Measurements from ENCODE around the gene SLC38A4. TPM values are rescaled to one million over a fixed set of nuclear protein-coding genes. Genes with fewer than 3 reads are reported as not detected.

Gene SLC38A4
- total and polyA plus RNA-seq, 10 donors: 0.07 to 0.91 (median 0.37) TPM; not detected in 2

GRCh38 chr12:46824709-46825108 is 1.1 kb downstream of the SLC38A4 start:
- Histone ChIP-seq H3K27ac (no peak overlapping the region), H3K9me3 (peaks cover 0 to 6% (median 0%) of the 10 kb centered on the region in 8 donors), H3K27me3 (replicated peaks in 1 of 7) (peaks cover 0 to 61% (median 10%) of the 10 kb centered on the region in 7 donors), H3K4me3 (no peak overlapping the region), H3K4me1 (no peaks in the 10 kb centered on the region), H3K36me3 (no peaks in the 10 kb centered on the region)
- TF ChIP-seq, protein P1, sequence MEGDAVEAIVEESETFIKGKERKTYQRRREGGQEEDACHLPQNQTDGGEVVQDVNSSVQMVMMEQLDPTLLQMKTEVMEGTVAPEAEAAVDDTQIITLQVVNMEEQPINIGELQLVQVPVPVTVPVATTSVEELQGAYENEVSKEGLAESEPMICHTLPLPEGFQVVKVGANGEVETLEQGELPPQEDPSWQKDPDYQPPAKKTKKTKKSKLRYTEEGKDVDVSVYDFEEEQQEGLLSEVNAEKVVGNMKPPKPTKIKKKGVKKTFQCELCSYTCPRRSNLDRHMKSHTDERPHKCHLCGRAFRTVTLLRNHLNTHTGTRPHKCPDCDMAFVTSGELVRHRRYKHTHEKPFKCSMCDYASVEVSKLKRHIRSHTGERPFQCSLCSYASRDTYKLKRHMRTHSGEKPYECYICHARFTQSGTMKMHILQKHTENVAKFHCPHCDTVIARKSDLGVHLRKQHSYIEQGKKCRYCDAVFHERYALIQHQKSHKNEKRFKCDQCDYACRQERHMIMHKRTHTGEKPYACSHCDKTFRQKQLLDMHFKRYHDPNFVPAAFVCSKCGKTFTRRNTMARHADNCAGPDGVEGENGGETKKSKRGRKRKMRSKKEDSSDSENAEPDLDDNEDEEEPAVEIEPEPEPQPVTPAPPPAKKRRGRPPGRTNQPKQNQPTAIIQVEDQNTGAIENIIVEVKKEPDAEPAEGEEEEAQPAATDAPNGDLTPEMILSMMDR (IDR thresholded peaks at IDR 0.05 in 8 of 11, conservative IDR thresholded peaks at IDR 0.05 in 3 of 11): no peak
- no peak for TF ChIP-seq POLR2AphosphoS5 (IDR thresholded peaks at IDR 0.05)
- no peak for TF ChIP-seq POLR2A (IDR thresholded peaks at IDR 0.05)
- no peak for DNase-seq
- 90 to 96% (median 92%) methylated on average over 2 of the region's 2 CpGs for whole genome bisulfite sequencing, 5 donors
- intact Hi-C loops (cut with DNase I; ENCODE audit: low total_unique reads): no loop called here

DNA sequence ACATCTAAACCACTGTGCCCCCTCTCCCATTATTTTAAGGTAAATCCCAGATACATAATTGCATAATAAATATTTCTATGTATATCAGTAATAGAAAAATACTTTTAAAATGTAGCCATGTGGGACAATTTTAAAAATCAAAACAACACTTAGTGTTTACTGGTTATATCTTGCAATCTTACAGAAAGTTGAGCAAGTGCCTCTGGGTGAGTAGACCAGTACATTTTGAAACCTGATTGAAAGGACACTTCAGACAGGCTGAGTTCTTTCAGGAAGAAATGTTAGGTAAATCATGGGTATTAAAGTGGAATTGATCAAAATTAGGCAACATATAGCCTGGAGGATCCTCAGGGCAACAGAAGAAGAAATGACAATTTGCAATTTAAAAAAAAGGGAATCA is 7.2 kb downstream of the SLC38A4 start:
- no peak overlapping the region for H3K27ac ChIP-seq
- intact Hi-C loops (cut with DNase I; ENCODE audit: low total_unique reads): no loop called here
- H3K4me3 ChIP-seq: no peak overlapping the region
- no peaks in the 10 kb centered on the region for H3K36me3 ChIP-seq
- peaks cover 0 to 11% (median 0%) of the 10 kb centered on the region in 7 donors for H3K27me3 ChIP-seq (replicated peaks in 1 of 7)
- DNase-seq: no peak
- TF ChIP-seq, protein P1 (IDR thresholded peaks at IDR 0.05 in 8 of 11, conservative IDR thresholded peaks at IDR 0.05 in 3 of 11): no peak
- TF ChIP-seq POLR2AphosphoS5 (IDR thresholded peaks at IDR 0.05) (no peak), POLR2A (IDR thresholded peaks at IDR 0.05) (no peak)
- H3K9me3 ChIP-seq: peaks cover 0 to 6% (median 0%) of the 10 kb centered on the region in 8 donors
- no peaks in the 10 kb centered on the region for H3K4me1 ChIP-seq

DNA sequence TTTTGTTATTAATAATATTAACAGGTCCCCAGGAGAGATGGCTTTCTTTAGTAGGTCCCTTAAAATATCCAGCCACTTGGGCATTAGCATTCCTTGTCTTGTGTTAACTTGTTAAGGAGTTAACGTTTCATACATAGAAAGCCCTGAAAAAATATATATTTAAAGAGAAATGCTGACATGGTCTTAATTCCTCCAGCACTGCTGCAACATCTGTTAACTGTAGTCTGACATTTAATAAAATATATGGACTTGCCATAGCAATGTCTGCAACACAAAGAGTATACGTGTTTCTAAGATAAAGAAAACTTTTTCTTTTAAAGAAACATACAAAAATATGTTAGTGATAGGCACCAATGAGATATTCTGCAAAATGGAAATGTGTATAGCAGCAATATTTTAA is 10.0 kb downstream of the SLC38A4 start:
- TF ChIP-seq POLR2A (IDR thresholded peaks at IDR 0.05) (no peak), POLR2AphosphoS5 (IDR thresholded peaks at IDR 0.05) (no peak)
- TF ChIP-seq, protein P1 (IDR thresholded peaks at IDR 0.05 in 8 of 11, conservative IDR thresholded peaks at IDR 0.05 in 3 of 11): no peak
- 76 to 83% (median 79%) methylated on average over 2 of the region's 2 CpGs for WGBS, 5 donors

DNA sequence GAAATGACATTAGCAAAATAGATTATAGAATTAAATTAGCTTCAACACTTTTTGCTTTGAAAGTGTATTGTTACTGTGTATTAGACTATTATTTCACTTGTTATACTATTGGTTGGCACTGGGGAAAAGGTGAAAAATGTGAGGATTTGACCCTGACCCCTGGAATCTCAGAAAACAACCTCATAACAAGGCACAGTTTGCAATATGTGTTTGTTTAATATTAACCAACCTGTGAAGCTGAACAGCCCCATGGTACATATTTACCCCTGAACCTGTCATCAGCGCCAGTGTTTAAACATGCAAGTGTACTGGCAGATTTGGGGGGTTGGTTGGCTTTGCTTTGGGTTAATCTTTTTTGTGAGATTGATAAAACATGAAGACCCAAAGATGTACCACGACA is 11.7 kb downstream of the SLC38A4 start:
- Histone ChIP-seq H3K27me3 (replicated peaks in 1 of 7) (no peaks in the 10 kb centered on the region), H3K27ac (no peak overlapping the region), H3K9me3 (no peaks in the 10 kb centered on the region), H3K4me1 (no peaks in the 10 kb centered on the region), H3K4me3 (no peak overlapping the region), H3K36me3 (no peaks in the 10 kb centered on the region)
- no peak for DNase-seq
- intact Hi-C loops (cut with DNase I; ENCODE audit: low total_unique reads): no loop called here
- TF ChIP-seq POLR2A (IDR thresholded peaks at IDR 0.05): no peak
- no peak for TF ChIP-seq POLR2AphosphoS5 (IDR thresholded peaks at IDR 0.05)
- TF ChIP-seq, protein P1 (IDR thresholded peaks at IDR 0.05 in 8 of 11, conservative IDR thresholded peaks at IDR 0.05 in 3 of 11): no peak
- 75 to 88% (median 82%) methylated on average over 2 of the region's 2 CpGs for WGBS, 5 donors

More for the DNA sequence above, 10.0 kb downstream of the SLC38A4 start:
- H3K27ac ChIP-seq: no peak overlapping the region
- no peaks in the 10 kb centered on the region for H3K27me3 ChIP-seq (replicated peaks in 1 of 7)
- intact Hi-C loops (cut with DNase I; ENCODE audit: low total_unique reads): no loop called here
- H3K4me1 ChIP-seq: no peaks in the 10 kb centered on the region
- H3K4me3 ChIP-seq: no peak overlapping the region
- H3K36me3 ChIP-seq: no peaks in the 10 kb centered on the region
- H3K9me3 ChIP-seq: no peaks in the 10 kb centered on the region
- DNase-seq: no peak
